Gastroesophageal sphincter (tissue), 4 donors: ENCODE measurements around the gene DAG1. TPM values are rescaled to one million over a fixed set of nuclear protein-coding genes. Genes with fewer than 3 reads are reported as not detected.

Source experiments
- ATAC-seq: fragments of 150-250 bp; one replicate; pipeline ENCODE4 v1.9.1; 2016; ENCODE audit warnings: mild to moderate bottlenecking, moderate library complexity
- H3K27ac ChIP-seq, 4 donors: fragments of 200-600 bp; sonication (generic) in 3 of 4; 1 replicate in 3 of 4; 2 replicates in 1 of 4; pipeline ENCODE4 v1.5.1; 2016 to 2019
- H3K27me3 ChIP-seq: fragments of 200-600 bp; sonication (generic); one replicate; pipeline ENCODE4 v1.5.1; 2019
- H3K36me3 ChIP-seq, 2 donors: fragments of 200-600 bp; sonication (generic); one replicate each; pipeline ENCODE4 v1.5.1; 2019; ENCODE audit warnings: control low read depth in 1 of 2
- H3K4me1 ChIP-seq, 3 donors: fragments of 200-600 bp; sonication (generic); 1 replicate in 2 of 3; 2 replicates in 1 of 3; pipeline ENCODE4 v1.5.1; 2016 to 2019; ENCODE audit warnings: control low read depth in 2 of 3
- H3K4me3 ChIP-seq, 2 donors: fragments of 200-600 bp; sonication (generic); one replicate each; pipeline ENCODE4 v1.5.1; 2019; ENCODE audit warnings: mild to moderate bottlenecking in 1 of 2, moderate library complexity in 1 of 2
- H3K9me3 ChIP-seq, 3 donors: fragments of 200-600 bp; sonication (generic); one replicate each; pipeline ENCODE4 v1.5.1; 2017 to 2019; ENCODE audit warnings: control low read depth in 2 of 3
- CTCF ChIP-seq, 4 experiments: fragments of 200-600 bp in 2 of 4; fragments of 450-650 bp in 2 of 4; sonication (generic) in 1 of 4; IDR thresholded peaks; one replicate each; pipeline ENCODE4 v1.5.1; 2017 to 2019; ENCODE audit warnings: antibody characterized with exemption in 4 of 4, mild to moderate bottlenecking in 2 of 4, moderate library complexity in 2 of 4
- EP300 ChIP-seq: sonication (generic); formaldehyde crosslinking; IDR thresholded peaks from one replicate; pipeline ENCODE4 v1.6.1; 2017; ENCODE audit warnings: antibody characterized with exemption, mild to moderate bottlenecking
- POLR2A ChIP-seq, 2 donors: fragments of 450-650 bp; IDR thresholded peaks; one replicate each; pipeline ENCODE4 v1.6.1; 2017; ENCODE audit warnings: antibody characterized with exemption in 2 of 2, mild to moderate bottlenecking in 2 of 2, moderate library complexity in 1 of 2
- POLR2AphosphoS5 ChIP-seq: sonication (generic); formaldehyde crosslinking; IDR thresholded peaks from one replicate; pipeline ENCODE4 v1.6.1; 2017; ENCODE audit warnings: antibody characterized with exemption
- WGBS, 2 donors: methylation state at CpG; one replicate each; pipeline ENCODE4 v1.1.5; 2018; ENCODE audit warnings: low coverage in 1 of 2; 5-methylcytosine and 5-hydroxymethylcytosine counted together
- total RNA-seq, 4 donors: library from RNA; depleted of rRNA; stranded (reverse); fragments of >200 nt; gene quantifications; one replicate each; pipeline ENCODE4 v1.1.0, GENCODE V29; 2016

DAG1 gene
- total RNA-seq, 4 donors from 2014 or later = 74.2 to 195 (median 123) TPM

GRCh38 chr3:49530231-49530630, 60.2 kb downstream of the DAG1 start:
- peaks cover 0 to 20% (median 8%) of the 10 kb centered on the region in 3 donors for H3K4me1 ChIP-seq
- H3K36me3 ChIP-seq = peaks cover 0 to 35% of the 10 kb centered on the region in 2 donors
- no peaks in the 10 kb centered on the region for H3K9me3 ChIP-seq
- WGBS, 2 donors = 65 to 89% methylated on average over 3 of the region's 5 CpGs
- H3K27ac ChIP-seq = no peak overlapping the region
- ATAC-seq = no peak
- TF ChIP-seq POLR2AphosphoS5 (no peak), CTCF (IDR thresholded peaks at IDR 0.05) (no peak), POLR2A (IDR thresholded peaks at IDR 0.05) (no peak), EP300 (no peak)
- no peaks in the 10 kb centered on the region for H3K27me3 ChIP-seq
- H3K4me3 ChIP-seq = no peak overlapping the region

- no peak overlapping the region for H3K27ac ChIP-seq
- H3K27me3 ChIP-seq = no peaks in the 10 kb centered on the region
- WGBS, 2 donors = no CpG with 5 or more reads among the region's 8 CpGs
- H3K4me1 ChIP-seq = peaks cover 0 to 25% (median 9%) of the 10 kb centered on the region in 3 donors
- H3K36me3 ChIP-seq = peaks cover 0 to 35% of the 10 kb centered on the region in 2 donors
- no peak for ATAC-seq
- no peak for TF ChIP-seq POLR2AphosphoS5
- TF ChIP-seq CTCF (IDR thresholded peaks at IDR 0.05) = no peak
- TF ChIP-seq POLR2A (IDR thresholded peaks at IDR 0.05) = no peak
- TF ChIP-seq EP300 = no peak
- no peak overlapping the region for H3K4me3 ChIP-seq
- no peaks in the 10 kb centered on the region for H3K9me3 ChIP-seq
Measured at GRCh38 chr3:49530701-49531100, 60.6 kb downstream of the DAG1 start.

DNA sequence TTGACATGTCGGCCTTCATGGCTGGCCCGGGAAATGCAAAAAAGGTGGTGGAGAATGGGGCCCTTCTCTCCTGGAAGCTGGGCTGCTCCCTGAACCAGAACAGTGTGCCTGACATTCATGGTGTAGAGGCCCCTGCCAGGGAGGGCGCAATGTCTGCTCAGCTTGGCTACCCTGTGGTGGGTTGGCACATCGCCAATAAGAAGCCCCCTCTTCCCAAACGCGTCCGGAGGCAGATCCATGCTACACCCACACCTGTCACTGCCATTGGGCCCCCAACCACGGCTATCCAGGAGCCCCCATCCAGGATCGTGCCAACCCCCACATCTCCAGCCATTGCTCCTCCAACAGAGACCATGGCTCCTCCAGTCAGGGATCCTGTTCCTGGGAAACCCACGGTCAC, 61.2 kb downstream of the DAG1 start:
- no peak for TF ChIP-seq POLR2A (IDR thresholded peaks at IDR 0.05)
- no peak for TF ChIP-seq POLR2AphosphoS5
- TF ChIP-seq CTCF (IDR thresholded peaks at IDR 0.05) = no peak
- Histone ChIP-seq H3K4me3 (no peak overlapping the region), H3K4me1 (peaks cover 0 to 30% (median 9%) of the 10 kb centered on the region in 3 donors), H3K9me3 (no peaks in the 10 kb centered on the region), H3K27ac (no peak overlapping the region), H3K27me3 (no peaks in the 10 kb centered on the region), H3K36me3 (peaks cover 0 to 35% of the 10 kb centered on the region in 2 donors)
- no peak for ATAC-seq
- WGBS, 2 donors = 85 to 100% methylated on average over 1 to 4 of the region's 10 CpGs

DNA sequence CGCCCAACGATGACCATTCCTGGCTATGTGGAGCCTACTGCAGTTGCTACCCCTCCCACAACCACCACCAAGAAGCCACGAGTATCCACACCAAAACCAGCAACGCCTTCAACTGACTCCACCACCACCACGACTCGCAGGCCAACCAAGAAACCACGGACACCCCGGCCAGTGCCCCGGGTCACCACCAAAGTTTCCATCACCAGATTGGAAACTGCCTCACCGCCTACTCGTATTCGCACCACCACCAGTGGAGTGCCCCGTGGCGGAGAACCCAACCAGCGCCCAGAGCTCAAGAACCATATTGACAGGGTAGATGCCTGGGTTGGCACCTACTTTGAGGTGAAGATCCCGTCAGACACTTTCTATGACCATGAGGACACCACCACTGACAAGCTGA, 61.6 kb downstream of the DAG1 start:
- ATAC-seq = no peak
- Histone ChIP-seq H3K4me3 (no peak overlapping the region), H3K27me3 (no peaks in the 10 kb centered on the region), H3K4me1 (peaks cover 0 to 33% (median 9%) of the 10 kb centered on the region in 3 donors), H3K9me3 (no peaks in the 10 kb centered on the region), H3K27ac (no peak overlapping the region), H3K36me3 (peaks cover 0 to 35% of the 10 kb centered on the region in 2 donors)
- WGBS, 2 donors = 96 to 100% methylated on average over 1 to 7 of the region's 16 CpGs
- no peak for TF ChIP-seq POLR2AphosphoS5
- TF ChIP-seq EP300 = no peak
- no peak for TF ChIP-seq POLR2A (IDR thresholded peaks at IDR 0.05)
- no peak for TF ChIP-seq CTCF (IDR thresholded peaks at IDR 0.05)

DNA sequence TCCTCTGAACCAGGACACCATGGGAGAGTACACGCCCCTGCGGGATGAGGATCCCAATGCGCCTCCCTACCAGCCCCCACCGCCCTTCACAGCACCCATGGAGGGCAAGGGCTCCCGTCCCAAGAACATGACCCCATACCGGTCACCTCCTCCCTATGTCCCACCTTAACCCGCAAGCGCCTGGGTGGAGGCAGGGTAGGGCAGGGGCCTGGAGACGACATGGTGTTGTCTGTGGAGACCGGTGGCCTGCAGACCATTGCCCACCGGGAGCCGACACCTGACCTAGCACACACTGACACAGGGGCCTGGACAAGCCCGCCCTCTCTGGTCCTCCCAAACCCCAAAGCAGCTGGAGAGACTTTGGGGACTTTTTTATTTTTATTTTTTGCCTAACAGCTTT, 63.0 kb downstream of the DAG1 start:
- Histone ChIP-seq H3K4me1 (peaks cover 0 to 37% (median 9%) of the 10 kb centered on the region in 3 donors), H3K36me3 (peaks cover 0 to 35% of the 10 kb centered on the region in 2 donors), H3K9me3 (no peaks in the 10 kb centered on the region), H3K4me3 (no peak overlapping the region), H3K27ac (no peak overlapping the region), H3K27me3 (no peaks in the 10 kb centered on the region)
- 80% methylated on average over 1 to 2 of the region's 13 CpGs for WGBS, 2 donors
- no peak for ATAC-seq
- TF ChIP-seq POLR2AphosphoS5 = no peak
- no peak for TF ChIP-seq EP300
- TF ChIP-seq CTCF (IDR thresholded peaks at IDR 0.05) = no peak
- TF ChIP-seq POLR2A (IDR thresholded peaks at IDR 0.05) = no peak
